ENCODE results near the gene CHD9. TPM values are rescaled to one million over a fixed set of nuclear protein-coding genes. Genes with fewer than 3 reads are reported as not detected.

Gene CHD9
- total and polyA plus RNA-seq, 9 of the 15 experiments (the other 6 are each of a cell fraction or from before 2014, with no cell fraction given): 29.0 to 69.3 (median 40.6) TPM

DNA sequence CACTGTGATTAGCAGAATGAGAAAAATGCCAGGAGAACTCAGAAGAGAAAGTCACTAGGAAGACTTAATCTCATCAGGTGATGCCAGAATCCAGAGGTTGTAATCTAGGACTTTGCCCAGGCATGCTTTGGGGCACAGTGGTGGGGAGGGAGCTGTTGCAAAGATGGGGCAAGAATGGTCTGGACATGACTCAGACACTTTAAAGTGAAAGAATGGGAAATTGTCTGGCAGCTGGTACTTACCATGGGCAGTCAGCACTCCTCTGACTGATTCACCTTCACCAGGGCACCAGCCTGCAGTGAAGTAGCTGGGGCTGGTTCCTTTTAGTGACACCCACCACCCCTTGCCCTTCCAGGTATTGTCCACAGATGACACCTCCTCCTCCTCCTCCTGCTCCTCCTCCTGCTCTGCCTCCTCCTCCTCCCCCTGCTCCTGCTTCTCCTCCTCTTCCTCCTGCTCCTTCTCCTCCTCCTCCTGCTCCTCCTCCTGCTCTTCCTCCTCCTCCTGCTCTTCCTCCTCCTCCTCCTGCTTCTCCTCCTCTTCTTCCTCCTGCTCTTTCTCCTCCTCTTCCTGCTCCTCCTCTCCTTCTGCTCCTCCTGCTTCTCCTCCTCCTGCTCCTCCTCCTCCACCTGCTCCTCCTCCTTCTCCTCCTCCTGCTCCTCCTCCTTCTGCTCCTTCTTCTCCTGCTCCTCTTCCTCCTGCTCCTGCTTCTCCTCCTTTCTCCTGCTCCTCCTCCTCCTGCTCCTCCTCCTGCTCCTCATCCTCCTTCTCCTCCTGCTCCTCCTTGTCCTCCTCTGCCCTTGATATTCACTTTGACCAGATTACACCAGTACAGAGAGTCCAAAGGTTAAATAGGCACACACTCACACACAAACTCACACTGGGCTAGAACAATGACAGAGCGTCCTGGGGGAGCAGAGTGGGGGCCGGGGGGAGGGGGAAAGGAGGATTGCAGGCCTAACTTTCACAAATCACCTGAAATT lies 2.0 kb upstream of the CHD9 start, which contains the start of gene CHD9NB:
CHD9NB (minus strand) TSS at position 379 of the 983 bp plus-strand sequence. CDS start 8,739 bp downstream, outside the sequence.
- Histone ChIP-seq H4K20me1 (replicated peaks; ENCODE audit: control insufficient read depth, insufficient read depth, low read length) (no peaks in the 10 kb centered on the region), H3K4me3 (no peak within 1 kb of the TSS), H3K27me3 (ENCODE audit: control insufficient read depth in 2 of 2, insufficient read depth in 2 of 2, low read length in 2 of 2) (no peaks in the 10 kb centered on the region), H3K4me1 (replicated peaks in 1 of 2; ENCODE audit: control insufficient read depth in 2 of 2, insufficient read depth in 2 of 2, low read length in 2 of 2) (peaks cover 17 to 27% of the 10 kb centered on the region in 2 experiments; a peak in 4 of 5 replicates), H3K27ac (ENCODE audit: extremely low read depth, low read depth, low read length) (peak within 1 kb of the TSS; percentile 30; the same call in 1 of the 3 replicates), H3K9me3 (replicated peaks; ENCODE audit: control insufficient read depth, insufficient read depth, low read depth, low read length) (no peaks in the 10 kb centered on the region), H3K36me3 (ENCODE audit: control insufficient read depth, insufficient read depth, low read length) (peaks cover 3% of the 10 kb centered on the region; the same call in 1 of the 3 replicates), H3K9ac (ENCODE audit: insufficient read depth in 1 of 2, low read depth in 2 of 2, low read length in 2 of 2) (peak within 1 kb of the TSS in 1 of 2 experiments; percentile 55; a peak in 1 of 4 replicates), H3K79me2 (ENCODE audit: control insufficient read depth, insufficient read depth, low read length) (peaks cover 34% of the 10 kb centered on the region), H3K4me2 (ENCODE audit: insufficient read depth, low read length) (peak within 1 kb of the TSS; percentile 55), H3K9me1 (ENCODE audit: control insufficient read depth, insufficient read depth, low read length) (no peaks in the 10 kb centered on the region), H2AFZ (ENCODE audit: low read depth, low read length) (peak within 1 kb of the TSS; percentile 87)
- ATAC-seq: no peak
- peak; percentile 37 for FAIRE-seq
- no TSS peak for BruUV-seq (replicated peaks)
- 0% methylated on average over 1 of the region's 2 CpGs for WGBS (ENCODE audit: insufficient coverage, low coverage, missing lambda C conversion rate)
- peak in 1 of 4 experiments; percentile 54 for DNase-seq (ENCODE audit: extremely low read depth in 1 of 4, low spot score in 3 of 4)
- ChIA-PET POLR2A (no interaction called here), CTCF (ENCODE audit: low intra/inter-chr PET ratio) (interaction anchor here (1.3 kb wide), 1 partner anchor 155 kb away, joined by 4 read pairs; no protein-coding TSS in a partner anchor)
- in situ Hi-C loops (cut with MboI): loop anchor here (10.0 kb wide), 1 partner anchor 452 kb away; the partner anchor contains the start of gene AKTIP
- intact Hi-C loops (cut with micrococcal nuclease): loop anchor here (10.0 kb wide), 1 partner anchor 232 kb away; no protein-coding TSS in a partner anchor
- TF ChIP-seq ZBTB11 (CRISPR knock-in tag; IDR thresholded peaks at IDR 0.05) (no peak), SREBF2 (CRISPR knock-in tag; IDR thresholded peaks at IDR 0.05) (no peak), ZMIZ1 (IDR thresholded peaks at IDR 0.05; ENCODE audit: low read depth in 2 of 2, low read length in 2 of 2) (no peak), SLC30A9 (CRISPR knock-in tag; IDR thresholded peaks at IDR 0.05) (no peak), JUNB (CRISPR knock-in tag; conservative IDR thresholded peaks at IDR 0.05) (no peak), ZBTB9 (CRISPR knock-in tag; IDR thresholded peaks at IDR 0.05) (no peak)
- TF ChIP-seq, protein P1, sequence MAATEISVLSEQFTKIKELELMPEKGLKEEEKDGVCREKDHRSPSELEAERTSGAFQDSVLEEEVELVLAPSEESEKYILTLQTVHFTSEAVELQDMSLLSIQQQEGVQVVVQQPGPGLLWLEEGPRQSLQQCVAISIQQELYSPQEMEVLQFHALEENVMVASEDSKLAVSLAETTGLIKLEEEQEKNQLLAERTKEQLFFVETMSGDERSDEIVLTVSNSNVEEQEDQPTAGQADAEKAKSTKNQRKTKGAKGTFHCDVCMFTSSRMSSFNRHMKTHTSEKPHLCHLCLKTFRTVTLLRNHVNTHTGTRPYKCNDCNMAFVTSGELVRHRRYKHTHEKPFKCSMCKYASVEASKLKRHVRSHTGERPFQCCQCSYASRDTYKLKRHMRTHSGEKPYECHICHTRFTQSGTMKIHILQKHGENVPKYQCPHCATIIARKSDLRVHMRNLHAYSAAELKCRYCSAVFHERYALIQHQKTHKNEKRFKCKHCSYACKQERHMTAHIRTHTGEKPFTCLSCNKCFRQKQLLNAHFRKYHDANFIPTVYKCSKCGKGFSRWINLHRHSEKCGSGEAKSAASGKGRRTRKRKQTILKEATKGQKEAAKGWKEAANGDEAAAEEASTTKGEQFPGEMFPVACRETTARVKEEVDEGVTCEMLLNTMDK (IDR thresholded peaks at IDR 0.05; ENCODE audit: borderline replicate concordance, insufficient read depth, low read depth, low read length, poor library complexity, severe bottlenecking): no peak
